Measurements from ENCODE around the gene MARF1. TPM values are rescaled to one million over a fixed set of nuclear protein-coding genes. Genes with fewer than 3 reads are reported as not detected.

Gene MARF1
- total and polyA plus RNA-seq, 9 of the 15 experiments (the other 6 are each of a cell fraction or from before 2014, with no cell fraction given): 4.7 to 33.2 (median 11.7) TPM

GRCh38 chr16:15602285-15603044, 40.5 kb downstream of the MARF1 start (continued):
- TF ChIP-seq CTBP1 (IDR thresholded peaks at IDR 0.05; ENCODE audit: borderline replicate concordance): no peak
- peak; percentile 12; the same call in 1 of the 2 replicates for TF ChIP-seq NFE2 (IDR thresholded peaks at IDR 0.05; ENCODE audit: low read depth)
- TF ChIP-seq KDM4B (IDR thresholded peaks at IDR 0.05; ENCODE audit: borderline replicate concordance in 2 of 2, low read depth in 1 of 2): no peak
- TF ChIP-seq ZNF780A (CRISPR knock-in tag; IDR thresholded peaks at IDR 0.05): no peak
- TF ChIP-seq ZNF408 (CRISPR knock-in tag; IDR thresholded peaks at IDR 0.05; ENCODE audit: low read depth): no peak
- no peak for TF ChIP-seq ZNF41 (CRISPR knock-in tag; conservative IDR thresholded peaks at IDR 0.05)
- no peak for TF ChIP-seq ZNF146 (CRISPR knock-in tag; IDR thresholded peaks at IDR 0.05; ENCODE audit: unreplicated experiment)
- TF ChIP-seq ZNF232 (CRISPR knock-in tag; IDR thresholded peaks at IDR 0.05): no peak
- TF ChIP-seq, protein P1, sequence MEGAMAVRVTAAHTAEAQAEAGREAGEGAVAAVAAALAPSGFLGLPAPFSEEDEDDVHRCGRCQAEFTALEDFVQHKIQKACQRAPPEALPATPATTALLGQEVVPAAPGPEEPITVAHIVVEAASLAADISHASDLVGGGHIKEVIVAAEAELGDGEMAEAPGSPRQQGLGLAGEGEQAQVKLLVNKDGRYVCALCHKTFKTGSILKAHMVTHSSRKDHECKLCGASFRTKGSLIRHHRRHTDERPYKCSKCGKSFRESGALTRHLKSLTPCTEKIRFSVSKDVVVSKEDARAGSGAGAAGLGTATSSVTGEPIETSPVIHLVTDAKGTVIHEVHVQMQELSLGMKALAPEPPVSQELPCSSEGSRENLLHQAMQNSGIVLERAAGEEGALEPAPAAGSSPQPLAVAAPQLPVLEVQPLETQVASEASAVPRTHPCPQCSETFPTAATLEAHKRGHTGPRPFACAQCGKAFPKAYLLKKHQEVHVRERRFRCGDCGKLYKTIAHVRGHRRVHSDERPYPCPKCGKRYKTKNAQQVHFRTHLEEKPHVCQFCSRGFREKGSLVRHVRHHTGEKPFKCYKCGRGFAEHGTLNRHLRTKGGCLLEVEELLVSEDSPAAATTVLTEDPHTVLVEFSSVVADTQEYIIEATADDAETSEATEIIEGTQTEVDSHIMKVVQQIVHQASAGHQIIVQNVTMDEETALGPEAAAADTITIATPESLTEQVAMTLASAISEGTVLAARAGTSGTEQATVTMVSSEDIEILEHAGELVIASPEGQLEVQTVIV (CRISPR knock-in tag; IDR thresholded peaks at IDR 0.05; ENCODE audit: borderline replicate concordance): no peak
- TF ChIP-seq GTF2A2 (tag; IDR thresholded peaks at IDR 0.05): no peak
- TF ChIP-seq XRCC4 (IDR thresholded peaks at IDR 0.05; ENCODE audit: extremely low read depth, insufficient read depth, insufficient read length): no peak
- TF ChIP-seq KLF13 (tag; IDR thresholded peaks at IDR 0.05; ENCODE audit: borderline replicate concordance, low read depth): no peak
- no peak for TF ChIP-seq KAT8 (IDR thresholded peaks at IDR 0.05; ENCODE audit: low read depth)
- 0 out of 2 replicates have a peak, but pooled peaks have one; percentile 29 for TF ChIP-seq ARID1B (IDR thresholded peaks at IDR 0.05)
- TF ChIP-seq, protein P2, sequence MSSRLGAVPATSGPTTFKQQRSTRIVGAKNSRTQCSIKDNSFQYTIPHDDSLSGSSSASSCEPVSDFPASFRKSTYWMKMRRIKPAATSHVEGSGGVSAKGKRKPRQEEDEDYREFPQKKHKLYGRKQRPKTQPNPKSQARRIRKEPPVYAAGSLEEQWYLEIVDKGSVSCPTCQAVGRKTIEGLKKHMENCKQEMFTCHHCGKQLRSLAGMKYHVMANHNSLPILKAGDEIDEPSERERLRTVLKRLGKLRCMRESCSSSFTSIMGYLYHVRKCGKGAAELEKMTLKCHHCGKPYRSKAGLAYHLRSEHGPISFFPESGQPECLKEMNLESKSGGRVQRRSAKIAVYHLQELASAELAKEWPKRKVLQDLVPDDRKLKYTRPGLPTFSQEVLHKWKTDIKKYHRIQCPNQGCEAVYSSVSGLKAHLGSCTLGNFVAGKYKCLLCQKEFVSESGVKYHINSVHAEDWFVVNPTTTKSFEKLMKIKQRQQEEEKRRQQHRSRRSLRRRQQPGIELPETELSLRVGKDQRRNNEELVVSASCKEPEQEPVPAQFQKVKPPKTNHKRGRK (tag; IDR thresholded peaks at IDR 0.05): peak; percentile 50; the same call in 1 of the 2 replicates
- TF ChIP-seq ZBTB34 (CRISPR knock-in tag; IDR thresholded peaks at IDR 0.05): no peak
- TF ChIP-seq, protein P3, sequence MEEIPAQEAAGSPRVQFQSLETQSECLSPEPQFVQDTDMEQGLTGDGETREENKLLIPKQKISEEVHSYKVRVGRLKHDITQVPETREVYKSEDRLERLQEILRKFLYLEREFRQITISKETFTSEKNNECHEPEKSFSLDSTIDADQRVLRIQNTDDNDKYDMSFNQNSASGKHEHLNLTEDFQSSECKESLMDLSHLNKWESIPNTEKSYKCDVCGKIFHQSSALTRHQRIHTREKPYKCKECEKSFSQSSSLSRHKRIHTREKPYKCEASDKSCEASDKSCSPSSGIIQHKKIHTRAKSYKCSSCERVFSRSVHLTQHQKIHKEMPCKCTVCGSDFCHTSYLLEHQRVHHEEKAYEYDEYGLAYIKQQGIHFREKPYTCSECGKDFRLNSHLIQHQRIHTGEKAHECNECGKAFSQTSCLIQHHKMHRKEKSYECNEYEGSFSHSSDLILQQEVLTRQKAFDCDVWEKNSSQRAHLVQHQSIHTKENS (CRISPR knock-in tag; IDR thresholded peaks at IDR 0.05): no peak
- TF ChIP-seq ID3 (CRISPR knock-in tag; IDR thresholded peaks at IDR 0.05): no peak
- no peak for TF ChIP-seq ID3 (tag; IDR thresholded peaks at IDR 0.05)
- peak; percentile 34 to 93; a peak in 3 of 4 replicates for TF ChIP-seq RCOR1 (IDR thresholded peaks at IDR 0.05; ENCODE audit: borderline replicate concordance in 1 of 2, low read depth in 2 of 2, low read length in 2 of 2)
